Measurements from ENCODE around the gene MYOZ3. TPM values are rescaled to one million over a fixed set of nuclear protein-coding genes. Genes with fewer than 3 reads are reported as not detected.
A peak's percentile ranks its signal among the peaks of the same experiment; 100 is the strongest.

The MYOZ3 gene
- total RNA-seq, 1 experiment from 2014 or later = 1.7 TPM

DNA sequence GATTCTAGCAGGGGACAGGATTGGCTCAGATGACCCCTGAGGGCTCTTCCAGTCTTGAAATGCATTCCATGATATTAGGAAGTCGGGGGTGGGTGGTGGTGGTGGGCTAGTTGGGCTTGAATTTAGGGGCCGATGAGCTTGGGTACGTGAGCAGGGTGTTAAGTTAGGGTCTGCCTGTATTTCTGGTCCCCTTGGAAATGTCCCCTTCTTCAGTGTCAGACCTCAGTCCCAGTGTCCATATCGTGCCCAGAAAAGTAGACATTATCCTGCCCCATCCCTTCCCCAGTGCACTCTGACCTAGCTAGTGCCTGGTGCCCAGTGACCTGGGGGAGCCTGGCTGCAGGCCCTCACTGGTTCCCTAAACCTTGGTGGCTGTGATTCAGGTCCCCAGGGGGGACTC, 2.9 kb upstream of the MYOZ3 start:
- BruUV-seq (replicated peaks) = TSS peak; percentile 86
- ChIA-PET POLR2A (no interaction called here), CTCF (interaction anchor here (0.6 kb wide), 1 partner anchor 174 kb away, joined by 3 read pairs; no protein-coding TSS in a partner anchor)
- Histone ChIP-seq H3K36me3 (ENCODE audit: control insufficient read depth, insufficient read depth, low read length) (no peaks in the 10 kb centered on the region), H3K9me3 (ENCODE audit: control insufficient read depth, insufficient read depth, low read depth, low read length) (no peaks in the 10 kb centered on the region), H3K4me1 (ENCODE audit: control insufficient read depth, insufficient read depth, low read length) (peaks cover 11% of the 10 kb centered on the region; the same call in 1 of the 2 replicates), H3K4me3 (ENCODE audit: low read depth in 2 of 2, low read length in 2 of 2) (no peak overlapping the region), H3K27me3 (ENCODE audit: control insufficient read depth, insufficient read depth, low read length) (no peaks in the 10 kb centered on the region), H3K27ac (ENCODE audit: low read length) (no peak overlapping the region; the same call in 1 of the 2 replicates)
- DNase-seq (ENCODE audit: low read depth, low spot score) = no peak
- no peak for TF ChIP-seq CTCF (IDR thresholded peaks at IDR 0.05)
- TF ChIP-seq POLR2AphosphoS5 (IDR thresholded peaks at IDR 0.05; ENCODE audit: low read depth, low read length) = no peak
- TF ChIP-seq TCF7L2 (IDR thresholded peaks at IDR 0.05; ENCODE audit: low read depth, low read length) = no peak
- TF ChIP-seq, protein P1, sequence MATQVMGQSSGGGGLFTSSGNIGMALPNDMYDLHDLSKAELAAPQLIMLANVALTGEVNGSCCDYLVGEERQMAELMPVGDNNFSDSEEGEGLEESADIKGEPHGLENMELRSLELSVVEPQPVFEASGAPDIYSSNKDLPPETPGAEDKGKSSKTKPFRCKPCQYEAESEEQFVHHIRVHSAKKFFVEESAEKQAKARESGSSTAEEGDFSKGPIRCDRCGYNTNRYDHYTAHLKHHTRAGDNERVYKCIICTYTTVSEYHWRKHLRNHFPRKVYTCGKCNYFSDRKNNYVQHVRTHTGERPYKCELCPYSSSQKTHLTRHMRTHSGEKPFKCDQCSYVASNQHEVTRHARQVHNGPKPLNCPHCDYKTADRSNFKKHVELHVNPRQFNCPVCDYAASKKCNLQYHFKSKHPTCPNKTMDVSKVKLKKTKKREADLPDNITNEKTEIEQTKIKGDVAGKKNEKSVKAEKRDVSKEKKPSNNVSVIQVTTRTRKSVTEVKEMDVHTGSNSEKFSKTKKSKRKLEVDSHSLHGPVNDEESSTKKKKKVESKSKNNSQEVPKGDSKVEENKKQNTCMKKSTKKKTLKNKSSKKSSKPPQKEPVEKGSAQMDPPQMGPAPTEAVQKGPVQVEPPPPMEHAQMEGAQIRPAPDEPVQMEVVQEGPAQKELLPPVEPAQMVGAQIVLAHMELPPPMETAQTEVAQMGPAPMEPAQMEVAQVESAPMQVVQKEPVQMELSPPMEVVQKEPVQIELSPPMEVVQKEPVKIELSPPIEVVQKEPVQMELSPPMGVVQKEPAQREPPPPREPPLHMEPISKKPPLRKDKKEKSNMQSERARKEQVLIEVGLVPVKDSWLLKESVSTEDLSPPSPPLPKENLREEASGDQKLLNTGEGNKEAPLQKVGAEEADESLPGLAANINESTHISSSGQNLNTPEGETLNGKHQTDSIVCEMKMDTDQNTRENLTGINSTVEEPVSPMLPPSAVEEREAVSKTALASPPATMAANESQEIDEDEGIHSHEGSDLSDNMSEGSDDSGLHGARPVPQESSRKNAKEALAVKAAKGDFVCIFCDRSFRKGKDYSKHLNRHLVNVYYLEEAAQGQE (IDR thresholded peaks at IDR 0.05; ENCODE audit: insufficient read depth in 1 of 2, low read depth in 2 of 2, low read length in 1 of 2) = no peak
- no peak for TF ChIP-seq SIN3A (IDR thresholded peaks at IDR 0.05; ENCODE audit: borderline replicate concordance, insufficient read depth, low read depth, low read length)
- ATAC-seq = no peak
- intact Hi-C loops (cut with micrococcal nuclease; ENCODE audit: unreplicated experiment) = no loop called here
- in situ Hi-C loops (cut with HindIII; ENCODE audit: low pct_unique_long_range_greater_than_20kb, low sequenced_read_pairs) = no loop called here

DNA sequence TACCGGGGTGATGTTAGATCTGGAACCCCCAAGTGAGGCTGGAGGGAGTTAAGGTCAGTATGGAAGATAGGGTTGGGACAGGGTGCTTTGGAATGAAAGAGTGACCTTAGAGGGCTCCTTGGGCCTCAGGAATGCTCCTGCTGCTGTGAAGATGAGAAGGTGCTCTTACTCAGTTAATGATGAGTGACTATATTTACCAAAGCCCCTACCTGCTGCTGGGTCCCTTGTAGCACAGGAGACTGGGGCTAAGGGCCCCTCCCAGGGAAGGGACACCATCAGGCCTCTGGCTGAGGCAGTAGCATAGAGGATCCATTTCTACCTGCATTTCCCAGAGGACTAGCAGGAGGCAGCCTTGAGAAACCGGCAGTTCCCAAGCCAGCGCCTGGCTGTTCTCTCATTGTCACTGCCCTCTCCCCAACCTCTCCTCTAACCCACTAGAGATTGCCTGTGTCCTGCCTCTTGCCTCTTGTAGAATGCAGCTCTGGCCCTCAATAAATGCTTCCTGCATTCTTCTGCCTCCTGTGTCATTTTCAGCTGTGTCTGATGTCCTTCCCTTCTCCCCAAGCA, 2.3 kb upstream of the MYOZ3 start:
- BruUV-seq (replicated peaks) = no TSS peak
- H3K36me3 ChIP-seq (ENCODE audit: control insufficient read depth, insufficient read depth, low read length) = no peaks in the 10 kb centered on the region
- H3K4me1 ChIP-seq (ENCODE audit: control insufficient read depth, insufficient read depth, low read length) = peaks cover 11% of the 10 kb centered on the region; the same call in 1 of the 2 replicates
- CTCF ChIA-PET = interaction anchor here (1.3 kb wide), 1 partner anchor 99 kb away, joined by 4 read pairs; no protein-coding TSS in a partner anchor
- H3K9me3 ChIP-seq (ENCODE audit: control insufficient read depth, insufficient read depth, low read depth, low read length) = no peaks in the 10 kb centered on the region
- POLR2A ChIA-PET = interaction anchor here (0.5 kb wide), 1 partner anchor 31 kb away, joined by 5 read pairs; no protein-coding TSS in a partner anchor
- in situ Hi-C loops (cut with HindIII; ENCODE audit: low pct_unique_long_range_greater_than_20kb, low sequenced_read_pairs) (no loop called here), intact Hi-C loops (cut with micrococcal nuclease; ENCODE audit: unreplicated experiment) (no loop called here)
- TF ChIP-seq CTCF (IDR thresholded peaks at IDR 0.05) (no peak), POLR2AphosphoS5 (IDR thresholded peaks at IDR 0.05; ENCODE audit: low read depth, low read length) (peak; percentile 57)
- TF ChIP-seq, protein P1 (IDR thresholded peaks at IDR 0.05; ENCODE audit: insufficient read depth in 1 of 2, low read depth in 2 of 2, low read length in 1 of 2) = no peak
- ATAC-seq = peak; percentile 18; the same call in 1 of the 2 replicates
- H3K27me3 ChIP-seq (ENCODE audit: control insufficient read depth, insufficient read depth, low read length) = no peaks in the 10 kb centered on the region
- no peak overlapping the region for H3K4me3 ChIP-seq (ENCODE audit: low read depth in 2 of 2, low read length in 2 of 2)
- no peak for DNase-seq (ENCODE audit: low read depth, low spot score)
- H3K27ac ChIP-seq (ENCODE audit: low read length) = 0 out of 2 replicates have a peak overlapping the region, but pooled peaks have one; percentile 17
